OCI-LY7 (cell line): ENCODE results near the gene COL5A1. TPM values are rescaled to one million over a fixed set of nuclear protein-coding genes. Genes with fewer than 3 reads are reported as not detected.
A peak's percentile ranks its signal among the peaks of the same experiment; 100 is the strongest.

Experiments
- BruUV-seq: library from RNA; stranded (reverse); fragments of 400-500 nt; replicated peaks from 2 replicates; lab custom pipeline; 2021; lab: Mats Ljungman, UMichigan
- CTCF ChIA-PET: fragments of 300-600 bp; sonication (Branson Sonifier 250); formaldehyde crosslinking; loops from one replicate; lab custom pipeline; 2022; ENCODE audit warnings: antibody characterized with exemption; ENCODE audit not compliant: unreplicated experiment; lab: Charles Lee
- POLR2A ChIA-PET: fragments of 300-600 bp; sonication (Branson Sonifier 250); formaldehyde crosslinking; loops from one replicate; lab custom pipeline; 2022; ENCODE audit warnings: antibody characterized with exemption; lab: Charles Lee
- DNase-seq: peaks from one replicate; pipeline ENCODE4 v3.0.0-alpha.2; 2015; ENCODE audit warnings: low spot score
- H2AFZ ChIP-seq: fragments of 200-600 bp; sonication (generic), shearing (Covaris generic); 2 replicates; pipeline ENCODE4 v1.6.1; 2014; ENCODE audit warnings: mild to moderate bottlenecking, antibody characterized with exemption, low read length, moderate library complexity
- H3K27ac ChIP-seq: fragments of 200-600 bp; sonication (generic); 2 replicates; pipeline ENCODE4 v1.5.1; 2014; ENCODE audit warnings: mixed run types, low read depth, mild to moderate bottlenecking, moderate library complexity, low read length, inconsistent platforms; ENCODE audit not compliant: poor library complexity, severe bottlenecking
- H3K36me3 ChIP-seq: fragments of 200-600 bp; sonication (generic); 2 replicates; pipeline ENCODE4 v1.6.1; 2014; ENCODE audit warnings: mild to moderate bottlenecking, antibody characterized with exemption, low read length, moderate library complexity, mixed read lengths; ENCODE audit not compliant: insufficient read depth
- H3K4me1 ChIP-seq: fragments of 200-600 bp; sonication (generic); 2 replicates; pipeline ENCODE4 v1.5.1; 2014; ENCODE audit warnings: mild to moderate bottlenecking, low read length; ENCODE audit not compliant: insufficient read depth, poor library complexity, severe bottlenecking
- H3K4me2 ChIP-seq: fragments of 200-600 bp; sonication (generic); 2 replicates; pipeline ENCODE4 v1.6.1; 2014; ENCODE audit warnings: mild to moderate bottlenecking, low read length
- H3K4me3 ChIP-seq: fragments of 200-600 bp; sonication (generic); 2 replicates; pipeline ENCODE4 v1.5.1; 2014; ENCODE audit warnings: mild to moderate bottlenecking, low read depth, low read length; ENCODE audit not compliant: poor library complexity, severe bottlenecking
- H3K79me2 ChIP-seq: fragments of 200-600 bp; sonication (generic); 2 replicates; pipeline ENCODE4 v1.6.1; 2016; ENCODE audit warnings: low read depth, mild to moderate bottlenecking, low read length, moderate library complexity, mixed read lengths; ENCODE audit not compliant: insufficient read depth
- H3K9me2 ChIP-seq: fragments of 200-600 bp; sonication (generic); 2 replicates; pipeline ENCODE4 v1.6.1; 2016; ENCODE audit warnings: mild to moderate bottlenecking, low read length, mixed read lengths; ENCODE audit not compliant: insufficient read depth
- H3K9me3 ChIP-seq: fragments of 200-600 bp; sonication (generic); 2 replicates; pipeline ENCODE4 v1.6.1; 2014; ENCODE audit warnings: mild to moderate bottlenecking, mixed run types, low read length, mixed read lengths
- H4K20me1 ChIP-seq: fragments of 200-600 bp; sonication (generic); 2 replicates; pipeline ENCODE4 v1.6.1; 2014; ENCODE audit warnings: mild to moderate bottlenecking, antibody characterized with exemption, low read length, moderate library complexity, mixed read lengths; ENCODE audit not compliant: insufficient read depth
- EZH2phosphoT487 ChIP-seq: fragments of 200-600 bp; sonication (generic); IDR thresholded peaks from 2 replicates; pipeline ENCODE4 v1.6.1; 2018; ENCODE audit warnings: low read depth, borderline replicate concordance, mild to moderate bottlenecking, mixed run types, antibody characterized with exemption, low read length, moderate library complexity, mixed read lengths
- intact Hi-C: fragments of 100-400 bp; cut with micrococcal nuclease; formaldehyde crosslinking; loops from one replicate; pipeline ENCODE4 v1.10.0; 2022; ENCODE audit not compliant: unreplicated experiment
- total RNA-seq, 2 experiments: library from RNA; depleted of rRNA in 1 of 2; stranded (reverse); fragments of >200 nt in 1 of 2; shearing (Covaris generic) in 1 of 2; gene quantifications; 2 replicates each; pipeline ENCODE4 v1.2.3, GENCODE V29; 2014 to 2022
- TF ChIP-seq, protein P1 (sequence below): fragments of 200-600 bp; sonication (generic); conservative IDR thresholded peaks from 2 replicates; pipeline ENCODE4 v1.5.1; 2014; ENCODE audit warnings: mild to moderate bottlenecking, antibody characterized with exemption, low read length, moderate library complexity, mixed read lengths

Gene COL5A1
- total RNA-seq, 2 experiments from 2014 or later: 12.2 to 28.6 TPM

GRCh38 chr9:134688231-134688630 lies 46.6 kb downstream of the COL5A1 start:
- Histone ChIP-seq H3K4me2 (no peak overlapping the region), H2AFZ (no peak overlapping the region), H4K20me1 (no peaks in the 10 kb centered on the region), H3K4me1 (no peaks in the 10 kb centered on the region), H3K4me3 (no peak overlapping the region), H3K9me2 (no peaks in the 10 kb centered on the region), H3K9me3 (no peaks in the 10 kb centered on the region), H3K79me2 (no peaks in the 10 kb centered on the region), H3K27ac (no peak overlapping the region), H3K36me3 (no peaks in the 10 kb centered on the region)
- POLR2A ChIA-PET: no interaction called here
- DNase-seq: no peak
- CTCF ChIA-PET: no interaction called here
- TF ChIP-seq EZH2phosphoT487: no peak
- TF ChIP-seq, protein P1, sequence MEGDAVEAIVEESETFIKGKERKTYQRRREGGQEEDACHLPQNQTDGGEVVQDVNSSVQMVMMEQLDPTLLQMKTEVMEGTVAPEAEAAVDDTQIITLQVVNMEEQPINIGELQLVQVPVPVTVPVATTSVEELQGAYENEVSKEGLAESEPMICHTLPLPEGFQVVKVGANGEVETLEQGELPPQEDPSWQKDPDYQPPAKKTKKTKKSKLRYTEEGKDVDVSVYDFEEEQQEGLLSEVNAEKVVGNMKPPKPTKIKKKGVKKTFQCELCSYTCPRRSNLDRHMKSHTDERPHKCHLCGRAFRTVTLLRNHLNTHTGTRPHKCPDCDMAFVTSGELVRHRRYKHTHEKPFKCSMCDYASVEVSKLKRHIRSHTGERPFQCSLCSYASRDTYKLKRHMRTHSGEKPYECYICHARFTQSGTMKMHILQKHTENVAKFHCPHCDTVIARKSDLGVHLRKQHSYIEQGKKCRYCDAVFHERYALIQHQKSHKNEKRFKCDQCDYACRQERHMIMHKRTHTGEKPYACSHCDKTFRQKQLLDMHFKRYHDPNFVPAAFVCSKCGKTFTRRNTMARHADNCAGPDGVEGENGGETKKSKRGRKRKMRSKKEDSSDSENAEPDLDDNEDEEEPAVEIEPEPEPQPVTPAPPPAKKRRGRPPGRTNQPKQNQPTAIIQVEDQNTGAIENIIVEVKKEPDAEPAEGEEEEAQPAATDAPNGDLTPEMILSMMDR: no peak
- intact Hi-C loops: no loop called here
- no TSS peak for BruUV-seq

- no peak overlapping the region for H3K27ac ChIP-seq
- ChIA-PET CTCF (no interaction called here), POLR2A (no interaction called here)
- no peaks in the 10 kb centered on the region for H4K20me1 ChIP-seq
- intact Hi-C loops: no loop called here
- no peak for DNase-seq
- H3K9me3 ChIP-seq: no peaks in the 10 kb centered on the region
- H3K4me3 ChIP-seq: no peak overlapping the region
- no peak for TF ChIP-seq EZH2phosphoT487
- TF ChIP-seq, protein P1: no peak
- H3K4me2 ChIP-seq: no peak overlapping the region
- no peak overlapping the region for H2AFZ ChIP-seq
- no peaks in the 10 kb centered on the region for H3K9me2 ChIP-seq
- H3K79me2 ChIP-seq: no peaks in the 10 kb centered on the region
- BruUV-seq: no TSS peak
- no peaks in the 10 kb centered on the region for H3K36me3 ChIP-seq
- no peaks in the 10 kb centered on the region for H3K4me1 ChIP-seq
Measured at GRCh38 chr9:134688661-134689320, 47.2 kb downstream of the COL5A1 start.

GRCh38 chr9:134689321-134690181 lies 47.9 kb downstream of the COL5A1 start:
- H3K9me3 ChIP-seq: no peaks in the 10 kb centered on the region
- no peak overlapping the region for H3K27ac ChIP-seq
- DNase-seq: peak; percentile 17
- ChIA-PET CTCF (no interaction called here), POLR2A (no interaction called here)
- intact Hi-C loops: no loop called here
- TF ChIP-seq, protein P1: peak; percentile 79
- TF ChIP-seq EZH2phosphoT487: no peak
- H3K79me2 ChIP-seq: no peaks in the 10 kb centered on the region
- no peaks in the 10 kb centered on the region for H4K20me1 ChIP-seq
- no peak overlapping the region for H3K4me2 ChIP-seq
- no peaks in the 10 kb centered on the region for H3K36me3 ChIP-seq
- no peak overlapping the region for H3K4me3 ChIP-seq
- no peak overlapping the region for H2AFZ ChIP-seq
- BruUV-seq: no TSS peak
- no peaks in the 10 kb centered on the region for H3K4me1 ChIP-seq
- no peaks in the 10 kb centered on the region for H3K9me2 ChIP-seq
